ENCODE results near the gene LIMCH1.

The LIMCH1 gene

GRCh38 chr4:41748074-41748570 is 210.2 kb downstream of the LIMCH1 start:
- TF ChIP-seq PAX5 (IDR thresholded peaks at IDR 0.05; ENCODE audit: insufficient read depth, low read length, severe bottlenecking): no peak
- no peak for TF ChIP-seq TAF1 (IDR thresholded peaks at IDR 0.05; ENCODE audit: low read depth, low read length)
- no peak for TF ChIP-seq POLR2AphosphoS5 (IDR thresholded peaks at IDR 0.05; ENCODE audit: low read depth, low read length)
- TF ChIP-seq POU2F2 (IDR thresholded peaks at IDR 0.05; ENCODE audit: low read depth, low read length): no peak
- no peak for TF ChIP-seq SPI1 (IDR thresholded peaks at IDR 0.05; ENCODE audit: low read depth, low read length)
- no peak for TF ChIP-seq POLR2A (IDR thresholded peaks at IDR 0.05; ENCODE audit: low read depth, low read length)
- FAIRE-seq: no peak
- DNase-seq (ENCODE audit: insufficient read length, low spot score): no peak

- TF ChIP-seq TAF1 (IDR thresholded peaks at IDR 0.05; ENCODE audit: low read depth, low read length): no peak
- no peak for TF ChIP-seq POLR2A (IDR thresholded peaks at IDR 0.05; ENCODE audit: low read depth, low read length)
- TF ChIP-seq PAX5 (IDR thresholded peaks at IDR 0.05; ENCODE audit: insufficient read depth, low read length, severe bottlenecking): no peak
- TF ChIP-seq POU2F2 (IDR thresholded peaks at IDR 0.05; ENCODE audit: low read depth, low read length): no peak
- no peak for TF ChIP-seq POLR2AphosphoS5 (IDR thresholded peaks at IDR 0.05; ENCODE audit: low read depth, low read length)
- no peak for TF ChIP-seq SPI1 (IDR thresholded peaks at IDR 0.05; ENCODE audit: low read depth, low read length)
- DNase-seq (ENCODE audit: insufficient read length, low spot score): no peak
- FAIRE-seq: no peak
These were observed 210.9 kb downstream of the LIMCH1 start, which contains the start of gene PHOX2B for GRCh38 chr4:41748571-41749475. TSS of gene PHOX2B (minus strand) at chr4:41748725. CDS start at chr4:41748610, 115 bp downstream.

- no peak for DNase-seq (ENCODE audit: insufficient read length, low spot score)
- FAIRE-seq: no peak
- TF ChIP-seq POU2F2 (IDR thresholded peaks at IDR 0.05; ENCODE audit: low read depth, low read length): no peak
- TF ChIP-seq POLR2A (IDR thresholded peaks at IDR 0.05; ENCODE audit: low read depth, low read length): no peak
- no peak for TF ChIP-seq SPI1 (IDR thresholded peaks at IDR 0.05; ENCODE audit: low read depth, low read length)
- TF ChIP-seq PAX5 (IDR thresholded peaks at IDR 0.05; ENCODE audit: insufficient read depth, low read length, severe bottlenecking): no peak
- TF ChIP-seq TAF1 (IDR thresholded peaks at IDR 0.05; ENCODE audit: low read depth, low read length): no peak
- no peak for TF ChIP-seq POLR2AphosphoS5 (IDR thresholded peaks at IDR 0.05; ENCODE audit: low read depth, low read length)
These were observed 211.7 kb downstream of the LIMCH1 start for GRCh38 chr4:41749631-41750039.

Data from GM12891 (cell line).